K562 (cell line): Measurements from ENCODE around the gene RNF114. TPM values are rescaled to one million over a fixed set of nuclear protein-coding genes. Genes with fewer than 3 reads are reported as not detected.

ENCODE experiments used
- ATAC-seq: fragments of 200-7000 bp; cut with Tn5 transposase; 3 replicates; pipeline ENCODE4 v1.9.1; 2020; ENCODE audit warnings: moderate library complexity
- BruUV-seq: library from RNA; stranded (reverse); fragments of 400-500 nt; replicated peaks from 2 replicates; lab custom pipeline; 2021; lab: Mats Ljungman, UMichigan
- CTCF ChIA-PET: fragments of 300-600 bp; formaldehyde crosslinking; extraction: SDS; loops from one replicate; lab custom pipeline; 2021; ENCODE audit warnings: low intra/inter-chr PET ratio; lab: Yijun Ruan, JAX
- POLR2A ChIA-PET: fragments of 300-600, 350-650 bp; sonication (Branson Sonifier 250); formaldehyde crosslinking; extraction: SDS; loops from one replicate; lab custom pipeline; 2021; ENCODE audit warnings: antibody characterized with exemption, inconsistent platforms; lab: Yijun Ruan, JAX
- DNase-seq, 4 experiments: peaks; one replicate each; pipeline versions ENCODE4 v3.0.0 to v3.0.0-alpha.2; 2011 to 2018; ENCODE audit warnings: low spot score in 3 of 4, mixed read lengths in 3 of 4; ENCODE audit errors: extremely low read depth in 1 of 4
- FAIRE-seq: peaks from 2 replicates; lab custom pipeline; 2011; peaks lifted over from hg19 to GRCh38; lab: Jason Lieb, UNC
- H2AFZ ChIP-seq: 2 replicates; pipeline ENCODE4 v1.6.0; 2011; ENCODE audit warnings: low read depth, low read length, control low read depth, inconsistent platforms
- H3K27ac ChIP-seq: fragments of 200-600 bp; 3 replicates; pipeline ENCODE4 v1.8.0; 2011; ENCODE audit warnings: low read depth, mild to moderate bottlenecking, control low read depth, inconsistent platforms, low read length, moderate library complexity, mixed read lengths; ENCODE audit errors: extremely low read depth
- H3K27me3 ChIP-seq, 2 experiments: fragments of 300-600 bp in 1 of 2; 2 replicates in 1 of 2; 3 replicates in 1 of 2; pipeline versions ENCODE4 v1.6.0 to v1.8.0; 2011; ENCODE audit warnings: inconsistent platforms in 2 of 2, low read length in 2 of 2, mild to moderate bottlenecking in 1 of 2, mixed read lengths in 1 of 2, moderate library complexity in 1 of 2; ENCODE audit not compliant: control insufficient read depth in 2 of 2, insufficient read depth in 2 of 2
- H3K36me3 ChIP-seq: fragments of 300-600 bp; 3 replicates; pipeline ENCODE4 v1.8.0; 2011; ENCODE audit warnings: mild to moderate bottlenecking, low read length, inconsistent platforms; ENCODE audit not compliant: control insufficient read depth, insufficient read depth
- H3K4me1 ChIP-seq, 2 experiments: fragments of 200-600 bp in 1 of 2; replicated peaks in 1 of 2; 2 replicates in 1 of 2; 3 replicates in 1 of 2; pipeline versions ENCODE4 v1.5.1 to v1.8.0; 2011; ENCODE audit warnings: inconsistent platforms in 2 of 2, low read length in 2 of 2, mild to moderate bottlenecking in 1 of 2, mixed read lengths in 1 of 2, moderate library complexity in 1 of 2; ENCODE audit not compliant: control insufficient read depth in 2 of 2, insufficient read depth in 2 of 2
- H3K4me2 ChIP-seq: 2 replicates; pipeline ENCODE4 v1.6.1; 2011; ENCODE audit warnings: low read length, control low read depth, inconsistent platforms, mixed read lengths; ENCODE audit not compliant: insufficient read depth
- H3K4me3 ChIP-seq: fragments of 200-600 bp; sonication (generic), shearing (Covaris generic); 2 replicates; pipeline ENCODE4 v1.5.1; 2016; ENCODE audit warnings: control low read depth, inconsistent platforms
- H3K79me2 ChIP-seq: fragments of 200-600 bp; 3 replicates; pipeline ENCODE4 v1.8.0; 2011; ENCODE audit warnings: low read length, inconsistent platforms; ENCODE audit not compliant: control insufficient read depth, insufficient read depth
- H3K9ac ChIP-seq, 2 experiments: 2 replicates each; pipeline versions ENCODE4 v1.6.0 to v1.6.1; 2011; ENCODE audit warnings: low read depth in 2 of 2, low read length in 2 of 2, control low read depth in 1 of 2, inconsistent platforms in 1 of 2, mild to moderate bottlenecking in 1 of 2, mixed read lengths in 1 of 2; ENCODE audit not compliant: insufficient read depth in 1 of 2
- H3K9me1 ChIP-seq: one replicate; pipeline ENCODE4 v1.6.0; 2011; ENCODE audit warnings: inconsistent platforms, mild to moderate bottlenecking, low read length, moderate library complexity; ENCODE audit not compliant: control insufficient read depth, insufficient read depth
- H3K9me3 ChIP-seq: replicated peaks from 2 replicates; pipeline ENCODE4 v1.5.1; 2011; ENCODE audit warnings: low read depth, low read length, inconsistent platforms; ENCODE audit not compliant: control insufficient read depth, insufficient read depth
- H4K20me1 ChIP-seq: replicated peaks from 2 replicates; pipeline ENCODE4 v1.6.1; 2011; ENCODE audit warnings: low read length, inconsistent platforms, mixed read lengths; ENCODE audit not compliant: control insufficient read depth, insufficient read depth
- DMBX1 ChIP-seq: fragments of 250-450 bp; sonication (Bioruptor Pico); IDR thresholded peaks from 2 replicates; pipeline ENCODE4 v1.8.0; 2022; ENCODE audit warnings: inconsistent platforms, mild to moderate bottlenecking, moderate library complexity, borderline replicate concordance
- LCOR ChIP-seq: sonication (generic); formaldehyde crosslinking; IDR thresholded peaks from 2 replicates; pipeline ENCODE4 v1.8.0; 2022; ENCODE audit warnings: mild to moderate bottlenecking, missing genetic modification reagents
- RBM25 ChIP-seq: fragments of 200-400 bp; formaldehyde crosslinking; IDR thresholded peaks from 2 replicates; pipeline ENCODE4 v1.6.1; 2018; ENCODE audit warnings: low read length, low read depth, moderate library complexity; ENCODE audit not compliant: severe bottlenecking
- SETDB1 ChIP-seq: IDR thresholded peaks from one replicate; pipeline ENCODE4 v1.6.1; 2012; ENCODE audit warnings: low read length, control low read depth, inconsistent platforms
- ZNF121 ChIP-seq: sonication (generic); formaldehyde crosslinking; conservative IDR thresholded peaks from 2 replicates; pipeline ENCODE4 v1.8.0; 2022; ENCODE audit warnings: missing genetic modification reagents
- ZNF134 ChIP-seq: fragments of 250-450 bp; sonication (Bioruptor Pico); conservative IDR thresholded peaks from 2 replicates; pipeline ENCODE4 v1.4.0; 2020
- ZNF217 ChIP-seq: sonication (generic); formaldehyde crosslinking; IDR thresholded peaks from 2 replicates; pipeline ENCODE4 v1.8.0; 2022; ENCODE audit warnings: mild to moderate bottlenecking, missing genetic modification reagents
- ZNF263 ChIP-seq: sonication (generic); formaldehyde crosslinking; IDR thresholded peaks from 2 replicates; pipeline ENCODE4 v1.8.0; 2022; ENCODE audit warnings: mild to moderate bottlenecking, missing genetic modification reagents, borderline replicate concordance
- WGBS: fragments of 100-300 bp; shearing (Covaris generic); methylation state at CpG from one replicate; pipeline ENCODE4 v1.1.6; 2016; ENCODE audit warnings: low coverage, mixed read lengths; ENCODE audit not compliant: insufficient coverage; ENCODE audit errors: missing lambda C conversion rate; 5-methylcytosine and 5-hydroxymethylcytosine counted together
- in situ Hi-C: fragments of 300-500 bp; cut with MboI; formaldehyde crosslinking; loops from 4 replicates; pipeline ENCODE4 v1.15.0; 2018; ENCODE audit warnings: inconsistent platforms, mixed read lengths
- intact Hi-C: fragments of 100-400 bp; cut with micrococcal nuclease; formaldehyde crosslinking; loops from 2 replicates; pipeline ENCODE4 v1.14.2; 2022
- polyA plus RNA-seq, 8 experiments: library from polyadenylated mRNA; depleted of rRNA in 4 of 8; stranded (reverse) in 5 of 8; unstranded in 3 of 8; fragments of >200 nt; fragmentation: Nextera tagmentation in 2 of 8; fragmentation: Illumina TruSeq in 1 of 8; extraction: Ambion mirVana in 2 of 8; extraction: Trizol in 1 of 8; gene quantifications; 2 replicates each; pipeline versions ENCODE4 v1.2.1 to v1.2.3, GENCODE V29; 2011 to 2014; ENCODE audit warnings: inconsistent platforms in 1 of 8, missing spikeins in 1 of 8
- total RNA-seq, 7 experiments: library from RNA; depleted of rRNA in 6 of 7; stranded (reverse); fragments of >200 nt in 6 of 7; fragmentation: Illumina TruSeq in 2 of 7; extraction: Trizol in 2 of 7; gene quantifications; 2 replicates each; pipeline versions ENCODE4 v1.2.1 to v1.2.3, GENCODE V29; 2011 to 2021; ENCODE audit warnings: low replicate concordance in 1 of 7
- TF ChIP-seq, protein P1 (sequence below): sonication (generic); IDR thresholded peaks from 2 replicates; pipeline ENCODE4 v1.6.1; 2016

RNF114 gene
- total and polyA plus RNA-seq, 9 of the 15 experiments (the other 6 are each of a cell fraction or from before 2014, with no cell fraction given) = 38.6 to 111 (median 62.6) TPM

GRCh38 chr20:49928411-49929141, 7.6 kb upstream of the RNF114 start (continued):
- TF ChIP-seq ZNF263 (no peak), LCOR (CRISPR knock-in tag) (0 out of 2 replicates have a peak, but pooled peaks have one; percentile 61)

DNA sequence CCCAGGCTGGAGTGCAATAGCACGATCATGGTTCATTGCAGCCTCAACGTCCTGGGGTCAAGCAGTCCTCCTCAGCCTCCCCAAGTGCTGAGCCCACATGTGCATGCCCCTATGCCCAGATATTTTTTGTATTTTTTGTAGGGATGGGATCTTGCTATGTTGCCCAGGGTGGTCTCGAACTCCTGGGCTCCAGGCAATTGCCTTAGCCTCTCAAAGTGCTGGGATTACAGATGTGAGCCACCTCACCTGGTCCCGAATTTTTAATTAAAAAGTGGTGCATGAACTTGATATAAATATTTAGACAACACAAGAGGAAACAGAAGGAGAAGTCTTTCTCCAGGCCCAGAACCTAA, 7.1 kb upstream of the RNF114 start:
- ATAC-seq (no peak), DNase-seq (no peak), FAIRE-seq (no peak)
- WGBS = 2% methylated on average over 4 of the region's 4 CpGs
- Histone ChIP-seq H3K27ac (no peak overlapping the region), H3K79me2 (no peaks in the 10 kb centered on the region), H3K4me2 (no peak overlapping the region), H3K4me3 (no peak overlapping the region), H4K20me1 (no peaks in the 10 kb centered on the region), H3K4me1 (no peaks in the 10 kb centered on the region; a peak in 2 of 5 replicates), H2AFZ (no peak overlapping the region), H3K9me3 (no peaks in the 10 kb centered on the region), H3K9me1 (no peaks in the 10 kb centered on the region), H3K27me3 (no peaks in the 10 kb centered on the region), H3K9ac (no peak overlapping the region), H3K36me3 (no peaks in the 10 kb centered on the region)
- POLR2A ChIA-PET = no interaction called here
- in situ Hi-C loops = no loop called here
- no peak for TF ChIP-seq SETDB1
- TF ChIP-seq RBM25 = peak; percentile 47
- no peak for TF ChIP-seq ZNF217 (CRISPR knock-in tag)
- TF ChIP-seq ZNF121 = peak; percentile 87
- TF ChIP-seq, protein P1, sequence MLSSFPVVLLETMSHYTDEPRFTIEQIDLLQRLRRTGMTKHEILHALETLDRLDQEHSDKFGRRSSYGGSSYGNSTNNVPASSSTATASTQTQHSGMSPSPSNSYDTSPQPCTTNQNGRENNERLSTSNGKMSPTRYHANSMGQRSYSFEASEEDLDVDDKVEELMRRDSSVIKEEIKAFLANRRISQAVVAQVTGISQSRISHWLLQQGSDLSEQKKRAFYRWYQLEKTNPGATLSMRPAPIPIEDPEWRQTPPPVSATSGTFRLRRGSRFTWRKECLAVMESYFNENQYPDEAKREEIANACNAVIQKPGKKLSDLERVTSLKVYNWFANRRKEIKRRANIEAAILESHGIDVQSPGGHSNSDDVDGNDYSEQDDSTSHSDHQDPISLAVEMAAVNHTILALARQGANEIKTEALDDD = 0 out of 2 replicates have a peak, but pooled peaks have one; percentile 5
- no peak for TF ChIP-seq DMBX1
- TF ChIP-seq ZNF134 (CRISPR knock-in tag) = no peak
- intact Hi-C loops = loop anchor here (2.0 kb wide), 3 partner anchors 14 to 318 kb away; partner anchors contain the start of gene SPATA2
- BruUV-seq = no TSS peak
- CTCF ChIA-PET = interaction anchor here (0.5 to 2.1 kb wide), 5 partner anchors 318 to 595 kb away, joined by 3 to 12 read pairs (median 6); no protein-coding TSS in a partner anchor
